GM19372 (cell line): ENCODE results near the gene SIGLEC11.
"Not testable (repeated sequence)": the region's sequence is repeated elsewhere in the genome, so short reads cannot be mapped to it uniquely, and the experiment has no call there.

Source experiments
- ATAC-seq: cut with Tn5 transposase; IDR thresholded peaks from one replicate; pipeline ENCODE4 v1.9.1; 2021; ENCODE audit warnings: mild to moderate bottlenecking, low read depth, moderate library complexity; ENCODE audit not compliant: unreplicated experiment

SIGLEC11 gene

DNA sequence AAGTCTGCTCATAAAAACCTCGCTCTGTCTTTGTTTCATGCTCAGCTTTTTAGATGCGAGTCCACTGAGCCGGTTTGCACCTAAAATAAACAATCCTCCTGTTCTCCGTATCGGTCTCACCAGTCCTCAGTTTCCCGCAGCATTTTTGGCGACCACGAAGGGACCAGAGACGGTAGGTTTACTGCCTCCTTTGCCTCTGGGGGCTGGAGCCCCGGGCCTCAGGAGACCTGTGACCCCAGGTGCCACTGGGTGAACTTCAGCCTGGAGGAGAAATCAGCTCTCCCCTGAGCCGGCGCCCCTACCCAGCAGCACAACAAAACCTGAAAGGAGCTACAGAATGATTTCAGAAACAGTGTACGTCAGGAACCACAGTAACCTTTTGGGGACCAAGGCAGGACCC lies 8.1 kb downstream of the SIGLEC11 start:
- no peak for ATAC-seq

DNA sequence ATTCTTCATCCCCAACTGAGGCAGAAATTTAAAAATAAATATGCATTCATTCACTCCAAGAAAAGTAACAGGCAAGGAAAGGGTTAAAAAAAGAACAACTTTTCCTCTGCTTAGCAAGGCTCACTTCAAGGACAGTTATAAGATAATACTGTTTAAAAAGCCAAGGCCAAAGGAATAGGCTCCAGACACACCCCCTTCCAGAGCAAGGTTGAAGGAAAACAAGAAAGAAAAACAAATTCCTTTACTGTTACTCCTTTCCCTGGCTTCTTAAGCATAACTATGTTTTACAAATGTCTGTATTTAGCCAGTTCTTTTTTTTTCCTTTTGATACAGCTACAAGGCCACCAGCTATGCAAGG lies 8.5 kb downstream of the SIGLEC11 start:
- no peak for ATAC-seq

DNA sequence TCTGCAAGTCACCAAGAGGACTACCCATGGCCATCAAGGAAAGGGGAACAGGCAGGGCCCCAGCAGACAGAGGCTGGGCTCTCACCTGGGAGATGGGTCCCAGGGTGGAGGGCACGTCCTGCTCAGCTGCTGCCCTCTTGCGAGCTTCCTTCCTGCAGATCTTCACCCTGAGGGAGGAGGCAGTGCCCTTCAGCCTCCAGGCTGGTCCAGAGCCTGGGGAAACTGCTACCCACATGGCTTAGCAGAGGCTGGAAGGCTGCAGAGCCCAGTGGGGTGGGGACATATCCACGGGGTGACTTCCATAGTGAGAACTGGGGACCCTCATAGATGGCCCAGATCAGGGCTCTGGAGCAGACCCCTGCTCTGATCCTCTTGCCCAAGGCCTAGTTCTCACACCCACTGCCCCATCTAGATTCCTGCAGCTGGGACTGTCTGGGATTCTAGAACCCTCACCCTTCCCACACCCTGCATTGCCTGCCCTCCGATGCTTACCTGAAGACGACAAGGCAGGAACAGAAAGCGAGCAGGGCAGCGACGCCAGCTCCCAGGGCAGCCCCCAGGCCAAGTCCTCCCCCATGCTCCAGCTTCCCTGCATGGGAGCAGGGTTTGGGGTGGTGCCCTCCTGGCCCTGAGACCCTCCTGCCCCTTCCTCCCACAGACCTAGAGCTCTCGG lies 9.0 kb downstream of the SIGLEC11 start:
- no peak for ATAC-seq

DNA sequence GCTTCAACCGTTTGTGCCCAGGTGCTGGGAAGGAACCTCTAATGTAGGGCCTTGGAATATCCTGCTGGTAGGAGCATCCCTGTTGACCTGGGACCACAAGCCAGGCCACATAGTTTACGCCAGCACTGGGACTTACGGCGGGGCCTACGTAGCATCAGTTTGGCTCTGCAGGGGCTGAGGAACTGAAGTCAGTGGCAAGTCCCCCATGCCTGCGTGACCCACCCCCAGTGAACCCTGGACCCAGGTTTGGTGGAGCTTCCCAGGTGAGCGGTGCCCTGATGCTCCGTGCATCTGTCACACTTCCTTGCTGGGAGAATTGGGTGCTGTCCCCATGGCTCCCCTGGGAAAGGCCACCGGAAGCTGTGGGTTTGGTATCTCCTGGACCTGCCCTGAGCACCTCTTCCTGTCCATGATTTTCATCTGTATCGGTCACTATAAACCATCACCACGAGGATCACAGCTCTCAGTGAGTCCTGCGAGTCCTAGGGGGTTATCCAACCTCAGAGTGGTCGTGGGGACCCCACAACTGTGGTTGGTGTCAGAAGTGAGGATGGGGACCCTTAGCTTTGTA lies 9.9 kb downstream of the SIGLEC11 start:
- ATAC-seq, result no peak

DNA sequence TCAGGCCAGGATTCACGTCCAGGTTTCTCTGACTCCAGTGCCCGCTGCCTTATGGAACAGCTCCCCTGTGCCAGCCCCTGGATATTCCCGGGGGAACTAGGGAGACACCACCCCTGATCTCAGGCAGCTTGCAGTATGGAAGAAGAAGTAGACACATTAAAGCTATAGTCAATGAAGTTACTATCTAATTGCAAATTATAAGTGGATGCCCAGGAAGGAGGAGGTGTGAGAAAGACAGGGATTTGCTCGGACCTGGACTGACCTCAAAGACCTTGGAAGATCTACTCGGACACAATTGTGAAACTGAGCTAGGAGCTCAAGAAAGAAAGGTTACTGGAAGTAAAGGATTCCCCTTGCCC lies 10.4 kb downstream of the SIGLEC11 start:
- ATAC-seq, result no peak

DNA sequence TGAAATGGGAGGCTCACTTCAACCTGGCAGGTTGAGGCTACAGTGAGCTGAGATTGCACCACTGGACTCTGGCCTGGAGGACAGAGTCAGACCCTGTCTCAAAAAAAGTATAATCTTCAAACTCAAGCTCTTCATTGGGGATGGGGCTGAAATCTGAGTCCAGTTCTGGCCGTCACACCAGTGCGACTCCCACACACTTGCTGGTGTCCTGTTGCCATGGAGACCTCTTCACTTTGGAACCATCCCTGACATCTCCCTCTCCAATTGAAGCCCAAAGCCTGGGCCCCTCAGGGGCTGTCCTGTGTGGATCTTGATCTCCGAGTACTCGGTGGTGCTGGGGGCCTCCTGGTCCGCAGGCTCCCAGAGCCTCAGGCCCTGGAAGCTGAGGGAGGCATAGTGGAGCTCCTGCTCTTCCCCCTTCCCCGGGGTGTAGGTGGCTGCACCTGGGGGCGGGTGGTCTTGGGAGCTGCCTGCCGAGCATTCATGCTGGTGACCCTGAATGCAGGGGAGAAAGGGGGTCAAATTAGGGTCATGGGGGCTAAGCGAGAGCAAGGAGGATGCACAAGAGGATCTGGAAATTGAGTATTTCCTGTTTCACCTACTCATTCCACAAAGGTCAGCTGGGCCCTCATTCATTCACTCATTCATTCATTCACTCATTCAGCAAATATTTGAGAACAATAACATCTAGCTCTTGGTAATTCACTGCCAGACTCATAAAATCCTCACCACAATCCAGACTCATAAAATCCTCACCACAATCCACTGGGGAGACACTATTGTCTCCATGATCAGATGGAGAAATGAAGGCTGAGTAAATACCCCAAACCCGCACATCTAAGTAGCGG lies 11.0 kb downstream of the SIGLEC11 start:
- ATAC-seq, result no peak

DNA sequence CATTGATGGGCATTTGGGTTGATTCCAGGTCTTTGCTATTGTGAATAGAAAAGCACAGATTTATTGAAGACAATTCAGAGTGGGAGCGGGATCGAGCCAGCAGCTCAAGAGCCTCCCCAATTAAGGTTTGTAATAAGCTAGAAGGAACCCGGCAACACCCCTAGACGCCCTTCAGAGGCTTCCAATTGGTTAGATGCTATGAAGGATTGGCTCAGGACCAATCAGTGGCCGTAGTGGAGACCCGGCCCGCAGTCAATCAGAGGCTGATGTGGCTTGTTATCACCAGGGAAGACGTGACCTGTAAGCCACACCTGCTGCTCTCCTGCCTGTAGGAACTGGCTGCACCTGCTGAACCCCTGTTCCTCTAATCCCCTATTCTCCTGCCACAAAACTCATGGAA lies 14.6 kb downstream of the SIGLEC11 start:
- ATAC-seq, result no peak

DNA sequence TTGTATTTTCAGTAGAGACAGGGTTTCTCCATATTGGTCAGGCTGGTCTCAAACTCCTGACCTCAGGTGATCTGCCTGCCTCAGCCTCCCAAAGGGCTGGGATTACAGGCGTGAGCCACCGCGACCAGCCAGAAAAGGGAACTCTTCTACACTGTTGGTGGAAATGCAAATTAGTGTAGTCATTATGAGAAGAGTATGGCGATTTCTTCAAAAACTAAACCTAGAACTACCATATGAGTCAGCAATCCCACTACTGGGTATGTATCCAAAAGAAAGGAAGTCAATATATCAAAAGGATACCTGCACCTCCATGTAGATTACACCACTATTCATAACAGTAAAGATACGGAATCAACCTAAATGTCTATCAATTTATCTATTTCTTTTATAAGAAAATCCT lies 16.4 kb downstream of the SIGLEC11 start:
- ATAC-seq, result not testable (repeated sequence)

DNA sequence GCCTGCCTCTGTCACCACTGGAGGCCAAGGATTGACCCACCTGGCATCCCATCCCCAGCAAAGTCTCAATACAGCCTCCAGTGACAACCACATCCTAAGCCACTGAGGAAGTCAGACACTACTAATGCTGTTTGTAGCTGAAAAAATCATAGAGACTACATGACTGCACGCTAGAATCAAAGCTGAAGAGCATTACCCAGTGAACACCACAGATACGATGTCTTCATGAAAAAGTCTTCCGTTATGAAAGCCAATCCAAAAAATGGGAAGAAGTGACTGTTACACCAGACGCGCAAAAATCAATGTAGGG lies 20.5 kb downstream of the SIGLEC11 start:
- no peak for ATAC-seq

DNA sequence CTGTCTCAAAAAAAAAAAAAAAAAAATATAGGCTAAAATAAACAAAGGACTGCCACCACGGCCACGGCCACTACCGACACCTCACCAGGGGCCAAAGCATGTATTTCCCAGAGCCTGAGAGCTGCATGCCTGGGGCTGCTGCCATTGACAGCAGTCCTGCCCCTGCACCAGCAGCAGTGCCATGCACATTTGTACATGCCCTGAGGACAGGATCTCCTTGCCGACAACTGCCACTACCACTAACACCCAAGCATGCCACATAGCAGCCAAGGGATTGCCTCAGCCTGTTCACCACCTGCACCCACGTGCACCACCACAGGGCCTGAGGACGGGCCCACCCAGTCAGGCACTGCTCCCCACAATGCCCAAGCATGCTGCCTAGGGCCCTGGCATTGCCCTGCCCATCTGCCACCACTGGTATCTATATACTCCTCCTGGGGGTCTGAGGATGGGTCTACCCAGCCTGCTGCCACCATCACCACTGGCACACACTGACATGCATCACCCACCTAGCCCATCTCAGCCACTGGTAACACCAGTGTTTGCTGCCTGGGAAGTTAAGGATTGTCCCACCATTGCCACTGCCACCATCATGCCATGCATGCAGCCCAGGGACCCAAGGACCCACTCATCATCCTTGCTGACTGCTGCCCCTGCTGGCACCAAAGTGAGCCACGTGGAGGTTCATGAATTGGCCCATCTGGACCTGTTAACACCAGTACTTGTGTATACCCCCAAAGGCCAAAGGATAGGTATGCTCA lies 21.1 kb downstream of the SIGLEC11 start:
- no peak for ATAC-seq

DNA sequence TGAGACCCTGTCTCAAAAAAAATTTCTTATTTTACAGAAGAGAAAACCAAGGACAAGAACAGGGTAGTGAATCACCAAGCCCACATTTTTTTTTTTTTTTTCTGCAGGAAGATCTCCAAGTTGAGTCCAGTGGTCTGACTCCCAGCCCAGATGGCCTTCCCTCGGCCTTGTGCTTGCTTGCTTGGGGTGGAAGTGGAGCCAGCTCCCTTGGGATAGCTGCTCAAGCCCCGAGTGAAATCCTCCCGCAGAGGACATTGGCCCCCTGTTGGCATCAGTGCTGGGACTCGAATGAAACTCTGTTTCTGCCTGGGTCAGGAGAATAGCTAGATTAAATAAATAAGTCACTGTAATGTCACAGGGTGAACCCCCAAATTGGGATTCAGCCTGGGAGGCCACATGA lies 22.3 kb downstream of the SIGLEC11 start:
- ATAC-seq, result no peak

DNA sequence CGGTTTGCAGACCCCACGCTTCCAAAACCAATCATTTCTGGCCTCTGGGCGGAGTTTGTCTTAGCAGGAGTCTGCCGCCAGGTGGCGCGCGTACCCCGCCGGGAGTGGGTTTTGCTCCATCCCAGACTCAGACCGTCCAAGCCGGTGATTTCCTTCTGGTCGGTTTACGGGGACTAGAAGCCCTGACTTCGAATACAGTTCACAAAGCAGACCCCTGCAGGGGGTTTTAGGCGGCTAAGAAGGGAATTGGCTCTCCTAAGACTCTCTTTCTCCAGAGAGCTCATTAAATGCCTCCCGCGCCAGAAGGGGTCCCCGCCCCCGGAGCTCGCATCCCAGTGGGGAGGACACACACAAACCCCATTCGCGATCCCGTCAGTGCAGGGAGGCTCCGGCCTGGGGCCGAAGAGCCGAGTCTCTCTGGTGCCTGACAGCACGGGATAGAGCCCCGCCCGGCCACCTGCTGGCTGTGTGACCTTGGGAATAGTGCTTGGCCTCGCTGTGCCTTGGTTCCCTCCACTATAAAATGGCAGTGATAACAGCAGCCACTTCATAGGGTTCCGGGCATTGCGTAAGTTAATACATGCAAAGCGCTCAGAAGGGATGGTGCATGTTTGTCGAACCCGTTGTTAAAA lies 23.1 kb downstream of the SIGLEC11 start:
- no peak for ATAC-seq

DNA sequence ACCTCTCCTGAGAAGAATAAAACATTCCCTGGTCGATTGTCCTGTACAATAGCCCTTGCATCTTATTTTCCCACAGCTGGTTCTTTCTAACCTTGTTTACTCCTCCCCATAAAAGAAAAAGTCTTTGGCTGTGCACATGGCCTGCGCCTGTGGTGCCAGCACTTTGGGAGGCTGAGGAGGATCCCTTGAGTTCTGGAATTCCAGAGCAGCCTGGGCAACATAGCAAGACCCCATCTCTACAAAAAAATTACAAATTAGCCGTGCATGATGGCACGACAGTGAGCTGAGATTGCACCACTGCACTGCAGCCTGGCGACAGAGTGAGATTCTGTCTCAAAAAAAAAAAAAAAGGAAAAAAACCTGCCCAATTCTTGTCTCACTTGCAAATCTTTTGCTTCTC lies 24.4 kb downstream of the SIGLEC11 start:
- ATAC-seq, result no peak

DNA sequence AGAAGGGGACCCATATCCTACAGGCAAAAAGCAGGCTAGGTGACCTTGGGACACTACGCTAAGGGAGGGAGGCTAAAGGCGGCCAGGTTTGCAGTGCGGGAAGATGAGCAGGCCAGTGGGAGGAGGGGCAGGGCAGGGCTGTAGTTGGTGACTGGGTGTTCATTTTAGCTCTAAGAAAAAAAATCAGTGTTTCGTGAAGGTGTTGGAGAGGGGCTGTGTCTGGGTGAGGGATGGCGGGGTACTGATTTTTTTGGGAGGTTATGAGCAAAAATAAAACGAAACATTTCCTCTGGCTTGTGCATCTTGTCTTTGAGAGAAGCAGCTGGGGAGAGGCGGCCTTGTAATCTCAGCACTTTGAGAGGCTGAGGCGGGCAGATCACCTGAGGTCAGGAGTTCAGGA lies 27.3 kb downstream of the SIGLEC11 start:
- ATAC-seq, result no peak

DNA sequence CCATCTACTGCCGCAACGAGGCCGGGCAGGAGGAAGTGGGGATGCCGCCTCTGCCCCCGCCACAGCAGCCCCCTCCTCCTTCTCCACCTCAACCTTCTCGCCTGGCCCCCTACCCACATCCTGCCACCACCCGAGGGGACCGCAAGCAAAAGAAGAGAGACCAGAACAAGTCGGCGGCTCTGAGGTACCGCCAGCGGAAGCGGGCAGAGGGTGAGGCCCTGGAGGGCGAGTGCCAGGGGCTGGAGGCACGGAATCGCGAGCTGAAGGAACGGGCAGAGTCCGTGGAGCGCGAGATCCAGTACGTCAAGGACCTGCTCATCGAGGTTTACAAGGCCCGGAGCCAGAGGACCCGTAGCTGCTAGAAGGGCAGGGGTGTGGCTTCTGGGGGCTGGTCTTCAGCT lies 28.2 kb downstream of the SIGLEC11 start:
- ATAC-seq, result no peak

DNA sequence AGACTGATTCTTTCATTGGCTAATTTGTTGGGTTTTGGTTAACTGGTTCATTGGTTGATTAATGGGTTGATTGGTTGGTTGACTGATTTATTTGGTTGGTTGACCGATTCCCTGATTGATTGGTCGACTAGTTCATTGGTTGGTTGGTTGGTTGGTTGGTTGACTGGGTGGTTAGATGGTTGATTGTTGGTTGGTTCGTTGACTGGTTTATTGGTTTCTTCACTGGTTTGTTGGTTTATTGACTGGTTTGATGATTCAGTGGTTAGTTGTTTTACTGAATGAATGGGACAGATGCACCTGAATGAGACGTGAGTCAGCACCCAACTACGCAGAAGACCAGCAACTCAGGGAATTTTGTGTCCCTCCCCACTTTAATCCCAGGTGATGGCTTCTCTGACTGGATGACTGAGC lies 28.9 kb downstream of the SIGLEC11 start:
- no peak for ATAC-seq

DNA sequence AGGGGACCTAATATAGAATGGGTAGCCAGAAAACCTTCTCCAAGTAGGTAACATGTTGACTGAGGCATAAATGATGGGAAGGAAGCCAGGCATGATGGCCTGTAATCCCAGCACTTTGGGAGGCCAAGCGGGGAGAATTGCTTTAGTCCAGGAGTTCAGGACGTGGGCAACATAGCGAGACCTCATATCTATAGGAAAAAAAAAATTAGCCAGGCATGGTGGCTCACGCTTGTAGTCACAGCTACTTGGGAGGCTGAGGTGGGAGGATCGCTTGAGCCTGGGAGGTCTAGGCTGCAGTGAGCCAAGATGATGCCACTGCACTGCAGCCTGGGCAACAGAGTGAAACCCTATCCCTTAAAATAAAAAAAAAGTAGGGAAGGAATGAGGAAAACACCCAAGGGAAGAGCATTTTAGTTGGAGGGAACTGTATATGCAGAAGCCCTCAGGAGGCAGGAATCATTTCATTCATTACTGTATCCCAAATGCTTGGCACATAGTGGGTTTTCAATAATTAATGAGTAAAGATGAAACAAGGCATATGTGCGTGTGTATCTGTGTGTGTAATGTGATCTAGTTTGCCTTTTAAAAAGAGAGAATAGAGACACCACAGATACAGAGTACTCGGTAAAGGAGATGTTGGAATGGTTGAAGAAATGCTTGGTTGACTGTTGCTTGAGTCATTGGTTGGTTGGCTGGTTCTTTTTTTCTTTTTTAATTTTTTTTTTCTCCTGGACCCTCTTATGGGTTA lies 29.5 kb downstream of the SIGLEC11 start:
- ATAC-seq, result no peak

DNA sequence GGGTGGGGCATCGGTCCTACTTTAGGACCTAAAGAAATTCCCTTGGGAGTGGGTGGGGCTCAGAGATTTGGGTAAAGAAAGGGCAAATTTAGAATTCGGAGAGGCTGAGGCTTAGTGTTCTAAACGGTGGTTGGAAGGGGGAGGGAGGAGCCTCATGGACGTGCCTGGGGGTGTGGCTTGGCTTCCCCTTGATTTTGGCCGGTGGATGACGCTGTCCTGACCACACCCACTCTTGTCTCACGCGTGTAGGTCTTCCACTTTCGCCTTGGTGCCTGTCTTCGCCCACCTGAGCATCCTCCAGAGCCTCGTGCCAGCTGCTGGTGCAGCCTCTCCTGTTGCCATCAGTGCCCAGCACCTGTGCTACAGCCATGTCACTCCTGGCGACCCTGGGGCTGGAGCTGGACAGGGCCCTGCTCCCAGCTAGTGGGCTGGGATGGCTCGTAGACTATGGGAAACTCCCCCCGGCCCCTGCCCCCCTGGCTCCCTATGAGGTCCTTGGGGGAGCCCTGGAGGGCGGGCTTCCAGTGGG lies 30.4 kb downstream of the SIGLEC11 start:
- no peak for ATAC-seq

DNA sequence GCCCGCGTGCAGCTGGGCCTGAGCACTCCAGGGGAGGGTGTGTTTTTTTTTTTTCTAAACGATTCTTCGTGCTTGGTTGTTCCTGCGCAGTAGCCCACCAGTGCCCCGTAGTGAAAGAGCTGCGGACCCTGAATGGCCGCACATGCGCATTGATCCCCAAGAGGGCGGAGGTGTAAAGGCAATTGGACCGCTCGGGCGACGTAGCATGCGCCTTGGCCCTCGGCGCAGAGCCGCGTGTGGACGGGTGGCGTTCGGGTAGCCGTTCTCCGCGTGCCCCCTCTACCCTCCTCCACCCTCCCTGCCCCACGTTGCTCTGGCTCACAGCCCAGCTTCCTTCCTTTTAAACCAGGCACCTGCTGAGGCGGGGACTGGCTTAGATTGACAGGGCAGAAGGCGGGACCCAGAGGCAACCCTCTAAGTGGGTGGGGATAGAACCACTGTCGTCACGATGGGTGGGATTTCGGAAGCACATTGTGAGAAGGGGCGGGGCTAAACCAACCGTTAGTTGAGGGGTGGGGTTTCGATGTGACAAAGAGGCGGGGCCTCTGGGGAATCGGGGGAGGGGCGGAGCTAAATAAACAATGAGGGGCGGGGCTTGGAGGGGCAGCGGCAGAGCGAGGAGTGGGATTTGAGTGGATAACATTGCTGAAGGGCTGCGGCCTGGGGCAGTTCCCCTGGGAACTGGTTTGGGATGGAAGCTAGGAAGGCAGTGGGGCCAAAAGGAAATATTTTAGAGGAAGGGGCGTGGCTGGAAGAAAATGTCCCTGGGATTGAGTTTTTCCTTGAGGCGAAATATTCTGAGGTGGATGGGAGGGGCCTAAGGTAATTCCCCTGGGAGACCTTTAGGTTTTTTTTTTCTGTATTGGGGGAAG lies 31.1 kb downstream of the SIGLEC11 start:
- ATAC-seq, result peak; percentile 65
